ENCODE data around the gene CEBPA. TPM values are rescaled to one million over a fixed set of nuclear protein-coding genes. Genes with fewer than 3 reads are reported as not detected.

Gene CEBPA
- total and polyA plus RNA-seq, 7 donors, result 5.8 to 50.7 (median 9.8) TPM

- Histone ChIP-seq H3K27ac (no peak overlapping the region), H3K36me3 (ENCODE audit: insufficient read depth in 1 of 2, low read depth in 1 of 2) (no peaks in the 10 kb centered on the region), H3K9me3 (peaks cover 3% of the 10 kb centered on the region), H3K4me3 (no peak overlapping the region), H3K4me1 (no peaks in the 10 kb centered on the region), H3K27me3 (ENCODE audit: insufficient read depth in 3 of 3, low read length in 2 of 3) (no peaks in the 10 kb centered on the region)
- TF ChIP-seq, protein P1, sequence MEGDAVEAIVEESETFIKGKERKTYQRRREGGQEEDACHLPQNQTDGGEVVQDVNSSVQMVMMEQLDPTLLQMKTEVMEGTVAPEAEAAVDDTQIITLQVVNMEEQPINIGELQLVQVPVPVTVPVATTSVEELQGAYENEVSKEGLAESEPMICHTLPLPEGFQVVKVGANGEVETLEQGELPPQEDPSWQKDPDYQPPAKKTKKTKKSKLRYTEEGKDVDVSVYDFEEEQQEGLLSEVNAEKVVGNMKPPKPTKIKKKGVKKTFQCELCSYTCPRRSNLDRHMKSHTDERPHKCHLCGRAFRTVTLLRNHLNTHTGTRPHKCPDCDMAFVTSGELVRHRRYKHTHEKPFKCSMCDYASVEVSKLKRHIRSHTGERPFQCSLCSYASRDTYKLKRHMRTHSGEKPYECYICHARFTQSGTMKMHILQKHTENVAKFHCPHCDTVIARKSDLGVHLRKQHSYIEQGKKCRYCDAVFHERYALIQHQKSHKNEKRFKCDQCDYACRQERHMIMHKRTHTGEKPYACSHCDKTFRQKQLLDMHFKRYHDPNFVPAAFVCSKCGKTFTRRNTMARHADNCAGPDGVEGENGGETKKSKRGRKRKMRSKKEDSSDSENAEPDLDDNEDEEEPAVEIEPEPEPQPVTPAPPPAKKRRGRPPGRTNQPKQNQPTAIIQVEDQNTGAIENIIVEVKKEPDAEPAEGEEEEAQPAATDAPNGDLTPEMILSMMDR (IDR thresholded peaks at IDR 0.05), result no peak
- ATAC-seq, result peak in 1 of 4 donors; percentile 20
- DNase-seq, result peak in 1 of 2 donors; percentile 50
- 39 to 67% (median 48%) methylated on average over 5 to 8 of the region's 8 CpGs for WGBS, 3 donors
- intact Hi-C loops (cut with DNase I), result no loop called here
Measured at GRCh38 chr19:33252971-33253370, 49.4 kb downstream of the CEBPA start.

DNA sequence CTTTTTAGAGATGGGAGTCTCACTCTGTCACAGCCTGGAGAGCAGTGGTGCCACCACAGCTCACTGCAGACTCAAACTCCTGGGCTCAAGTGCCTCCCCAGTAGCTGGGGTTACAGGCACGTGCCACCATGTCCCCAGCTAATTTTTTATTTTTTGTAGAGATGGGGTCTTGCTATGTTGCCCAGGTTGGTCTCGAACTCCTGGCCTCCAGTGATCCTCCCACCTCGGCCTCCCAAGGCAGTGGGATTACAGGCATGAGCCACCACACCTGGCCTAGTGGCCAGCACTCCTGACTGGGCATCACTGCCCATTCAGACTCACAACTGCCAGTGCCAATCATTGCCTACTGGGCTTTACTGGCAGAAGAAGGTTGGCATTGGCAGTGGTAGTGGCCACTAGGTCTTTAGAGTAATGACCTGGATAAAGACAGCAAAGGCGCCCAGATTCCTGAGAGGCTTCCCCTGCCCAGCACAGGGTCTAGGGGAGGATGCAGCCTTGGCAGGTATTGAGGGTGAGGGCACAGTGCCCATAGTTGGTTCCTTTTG lies 49.8 kb downstream of the CEBPA start:
- DNase-seq, result no peak
- TF ChIP-seq, protein P1 (IDR thresholded peaks at IDR 0.05), result no peak
- WGBS, 3 donors, result 66 to 83% (median 68%) methylated on average over 4 of the region's 4 CpGs
- Histone ChIP-seq H3K27me3 (ENCODE audit: insufficient read depth in 3 of 3, low read length in 2 of 3) (no peaks in the 10 kb centered on the region), H3K36me3 (ENCODE audit: insufficient read depth in 1 of 2, low read depth in 1 of 2) (no peaks in the 10 kb centered on the region), H3K9me3 (no peaks in the 10 kb centered on the region), H3K27ac (no peak overlapping the region), H3K4me1 (no peaks in the 10 kb centered on the region), H3K4me3 (no peak overlapping the region)
- intact Hi-C loops (cut with DNase I), result no loop called here
- no peak for ATAC-seq

DNA sequence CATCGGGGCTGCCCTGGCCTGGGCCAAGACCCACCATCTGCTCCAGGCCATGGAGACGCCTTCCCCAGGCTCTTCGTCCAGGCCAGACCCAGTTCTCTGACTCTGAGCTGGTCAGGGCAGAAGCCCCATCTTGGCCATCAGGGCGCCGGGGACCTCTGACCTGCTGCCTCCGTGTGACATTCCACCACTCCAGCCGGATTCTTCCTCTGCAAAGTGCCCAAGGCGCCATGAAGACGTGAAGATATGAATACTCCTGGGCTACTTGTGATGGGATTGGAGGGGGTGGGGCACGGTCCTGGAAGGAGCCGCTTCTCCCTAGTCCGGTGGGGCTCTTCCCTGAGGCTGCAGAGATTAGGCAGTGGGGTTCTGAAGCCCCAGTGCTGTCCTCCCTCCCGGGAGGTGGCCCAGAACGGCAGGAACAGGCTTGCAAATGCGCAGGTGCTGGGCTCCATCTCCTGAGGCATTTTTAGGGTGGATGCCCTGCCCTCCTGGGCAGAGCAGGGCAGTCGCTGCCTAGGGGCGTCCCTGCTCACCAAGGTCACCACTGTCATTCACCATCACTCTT lies 50.7 kb downstream of the CEBPA start:
- no peaks in the 10 kb centered on the region for H3K4me1 ChIP-seq
- DNase-seq, result peak in 1 of 2 donors; percentile 26
- H3K36me3 ChIP-seq (ENCODE audit: insufficient read depth in 1 of 2, low read depth in 1 of 2), result no peaks in the 10 kb centered on the region
- 73 to 79% (median 75%) methylated on average over 17 of the region's 17 CpGs for WGBS, 3 donors
- no peaks in the 10 kb centered on the region for H3K27me3 ChIP-seq (ENCODE audit: insufficient read depth in 3 of 3, low read length in 2 of 3)
- no peak overlapping the region for H3K4me3 ChIP-seq
- ATAC-seq, result no peak
- H3K27ac ChIP-seq, result no peak overlapping the region
- H3K9me3 ChIP-seq, result no peaks in the 10 kb centered on the region
- TF ChIP-seq, protein P1 (IDR thresholded peaks at IDR 0.05), result no peak
- intact Hi-C loops (cut with DNase I), result no loop called here

DNA sequence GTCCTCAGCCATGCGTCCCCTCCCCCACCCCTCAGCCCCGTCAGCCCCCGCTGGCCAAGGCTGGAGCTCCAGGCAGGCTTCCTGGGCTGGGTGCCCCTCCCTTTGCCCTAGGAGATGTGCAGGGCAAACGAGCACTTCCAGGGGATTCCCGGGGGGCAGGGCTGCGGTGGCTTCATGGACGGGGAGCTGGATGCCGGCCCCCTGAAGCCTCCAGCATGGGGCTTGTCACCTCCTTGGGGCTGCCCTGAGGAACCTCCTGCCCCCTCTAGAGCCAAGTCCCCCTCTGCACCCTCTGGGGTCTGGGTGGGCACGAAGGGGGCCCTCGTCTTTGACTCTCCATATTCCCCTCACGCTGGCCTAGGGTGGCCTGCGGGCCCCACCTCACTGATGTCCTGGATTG lies 51.3 kb downstream of the CEBPA start:
- H3K4me1 ChIP-seq, result no peaks in the 10 kb centered on the region
- H3K27me3 ChIP-seq (ENCODE audit: insufficient read depth in 3 of 3, low read length in 2 of 3), result no peaks in the 10 kb centered on the region
- ATAC-seq (no peak), DNase-seq (peak in 1 of 2 donors; percentile 18)
- no peak overlapping the region for H3K27ac ChIP-seq
- TF ChIP-seq, protein P1 (IDR thresholded peaks at IDR 0.05), result no peak
- no peaks in the 10 kb centered on the region for H3K36me3 ChIP-seq (ENCODE audit: insufficient read depth in 1 of 2, low read depth in 1 of 2)
- no peaks in the 10 kb centered on the region for H3K9me3 ChIP-seq
- intact Hi-C loops (cut with DNase I), result no loop called here
- H3K4me3 ChIP-seq, result no peak overlapping the region
- WGBS, 3 donors, result 50 to 60% (median 51%) methylated on average over 12 of the region's 12 CpGs

DNA sequence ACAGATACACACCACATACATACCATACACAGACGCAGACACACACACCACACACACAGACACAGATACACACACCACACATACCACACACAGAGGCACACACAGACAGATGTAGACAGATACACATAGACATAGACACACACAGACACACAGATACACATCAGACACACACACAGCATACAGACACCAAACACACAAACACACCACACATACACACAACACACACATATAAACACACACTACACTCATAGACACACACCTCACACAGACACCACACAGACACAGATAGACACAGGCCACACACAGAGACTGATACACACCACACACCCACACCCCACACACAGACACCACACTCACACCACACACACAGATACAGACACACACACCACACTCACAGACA lies 51.8 kb downstream of the CEBPA start:
- intact Hi-C loops (cut with DNase I), result no loop called here
- H3K4me1 ChIP-seq, result no peaks in the 10 kb centered on the region
- no peaks in the 10 kb centered on the region for H3K9me3 ChIP-seq
- no peak overlapping the region for H3K27ac ChIP-seq
- TF ChIP-seq, protein P1 (IDR thresholded peaks at IDR 0.05), result no peak
- H3K4me3 ChIP-seq, result no peak overlapping the region
- ATAC-seq, result no peak
- no peak for DNase-seq
- WGBS, 3 donors, result 78 to 96% (median 94%) methylated on average over 1 of the region's 1 CpG
- no peaks in the 10 kb centered on the region for H3K36me3 ChIP-seq (ENCODE audit: insufficient read depth in 1 of 2, low read depth in 1 of 2)
- no peaks in the 10 kb centered on the region for H3K27me3 ChIP-seq (ENCODE audit: insufficient read depth in 3 of 3, low read length in 2 of 3)

Measured in psoas muscle (tissue), 8 donors.